Measurements from ENCODE around the gene EPC2. TPM values are rescaled to one million over a fixed set of nuclear protein-coding genes. Genes with fewer than 3 reads are reported as not detected.
"Not testable (repeated sequence)": the region's sequence is repeated elsewhere in the genome, so short reads cannot be mapped to it uniquely, and the experiment has no call there.

The EPC2 gene
- total RNA-seq, 3 donors from 2014 or later, result 23.4 to 36.3 (median 29.2) TPM

DNA sequence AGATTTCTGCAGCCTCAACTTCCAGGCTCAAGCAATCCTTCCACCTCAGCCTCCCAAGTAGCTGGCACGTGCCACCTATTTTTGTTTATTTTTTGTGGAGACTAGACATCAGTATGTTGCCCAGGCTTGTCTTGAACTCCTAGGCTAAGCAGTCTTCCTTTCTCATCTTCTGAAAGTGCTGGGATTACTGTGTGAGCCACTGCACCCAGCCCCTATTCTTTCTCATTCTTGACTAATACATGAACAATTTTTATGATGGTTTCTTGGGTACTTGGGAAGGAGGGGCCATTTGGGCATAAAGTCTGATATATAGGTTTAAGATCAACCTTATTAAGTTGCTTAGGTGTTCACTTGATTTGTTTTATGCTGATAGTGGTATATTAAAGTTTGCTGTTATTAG lies 26.2 kb downstream of the EPC2 start:
- no peaks in the 10 kb centered on the region for H3K4me1 ChIP-seq (ENCODE audit: low read depth)
- TF ChIP-seq, protein P1, sequence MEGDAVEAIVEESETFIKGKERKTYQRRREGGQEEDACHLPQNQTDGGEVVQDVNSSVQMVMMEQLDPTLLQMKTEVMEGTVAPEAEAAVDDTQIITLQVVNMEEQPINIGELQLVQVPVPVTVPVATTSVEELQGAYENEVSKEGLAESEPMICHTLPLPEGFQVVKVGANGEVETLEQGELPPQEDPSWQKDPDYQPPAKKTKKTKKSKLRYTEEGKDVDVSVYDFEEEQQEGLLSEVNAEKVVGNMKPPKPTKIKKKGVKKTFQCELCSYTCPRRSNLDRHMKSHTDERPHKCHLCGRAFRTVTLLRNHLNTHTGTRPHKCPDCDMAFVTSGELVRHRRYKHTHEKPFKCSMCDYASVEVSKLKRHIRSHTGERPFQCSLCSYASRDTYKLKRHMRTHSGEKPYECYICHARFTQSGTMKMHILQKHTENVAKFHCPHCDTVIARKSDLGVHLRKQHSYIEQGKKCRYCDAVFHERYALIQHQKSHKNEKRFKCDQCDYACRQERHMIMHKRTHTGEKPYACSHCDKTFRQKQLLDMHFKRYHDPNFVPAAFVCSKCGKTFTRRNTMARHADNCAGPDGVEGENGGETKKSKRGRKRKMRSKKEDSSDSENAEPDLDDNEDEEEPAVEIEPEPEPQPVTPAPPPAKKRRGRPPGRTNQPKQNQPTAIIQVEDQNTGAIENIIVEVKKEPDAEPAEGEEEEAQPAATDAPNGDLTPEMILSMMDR (IDR thresholded peaks at IDR 0.05), result no peak
- H3K9me3 ChIP-seq, result no peaks in the 10 kb centered on the region
- no peak for DNase-seq
- no peaks in the 10 kb centered on the region for H3K36me3 ChIP-seq (ENCODE audit: low read depth)
- no peak for ATAC-seq
- intact Hi-C loops (cut with DNase I, micrococcal nuclease), result no loop called here
- no peak overlapping the region for H3K4me3 ChIP-seq

DNA sequence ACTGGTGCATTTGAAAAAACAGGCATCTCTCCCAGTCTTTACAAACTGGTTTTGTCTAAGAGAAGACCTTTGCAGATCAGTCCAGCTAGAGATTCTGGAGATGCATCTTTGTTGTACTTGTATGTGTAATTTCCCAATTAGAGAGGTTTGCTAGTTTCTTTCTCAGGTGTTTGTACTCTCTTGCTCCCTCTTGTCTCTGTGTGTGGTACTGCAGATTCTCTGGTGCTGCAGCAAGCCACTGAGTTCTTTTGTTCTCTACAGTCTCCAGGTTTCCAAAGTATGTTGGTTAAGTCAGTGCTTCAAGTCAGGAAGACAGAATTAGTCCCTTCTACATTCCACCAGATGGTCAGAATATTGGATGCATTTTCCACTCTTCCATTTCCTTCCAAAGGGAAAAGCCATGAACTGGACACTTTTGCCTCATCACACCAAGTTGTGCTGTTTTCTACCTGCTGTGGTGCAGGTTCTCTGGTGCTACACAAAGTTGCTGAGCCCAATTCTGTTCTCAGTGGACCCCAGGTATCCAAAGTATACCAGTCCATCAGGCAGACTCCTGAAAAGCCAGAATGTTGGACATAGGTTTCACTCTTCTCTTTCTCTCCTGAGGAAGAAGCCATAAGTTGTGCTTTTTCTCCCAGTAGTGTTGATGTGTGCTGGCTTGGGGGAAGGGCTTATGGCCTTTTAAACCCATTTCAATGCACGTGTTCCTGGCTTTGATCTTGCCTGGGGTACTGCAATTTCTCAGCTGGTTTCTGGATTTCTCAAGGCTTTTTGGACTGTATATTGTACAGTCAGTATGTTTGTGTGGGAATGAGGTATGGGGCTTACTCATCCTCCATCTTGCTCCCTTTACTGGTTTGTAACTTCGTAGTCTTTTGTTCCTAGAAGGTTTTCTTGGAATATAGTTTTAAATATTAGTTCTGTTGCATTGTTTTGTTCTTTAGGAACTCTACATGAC lies 29.8 kb downstream of the EPC2 start:
- Histone ChIP-seq H3K4me3 (no peak overlapping the region), H3K9me3 (no peaks in the 10 kb centered on the region), H3K4me1 (ENCODE audit: low read depth) (no peaks in the 10 kb centered on the region), H3K36me3 (ENCODE audit: low read depth) (no peaks in the 10 kb centered on the region)
- peak in 1 of 3 donors; percentile 48 for DNase-seq
- peak; percentile 85 for ATAC-seq
- TF ChIP-seq, protein P1 (IDR thresholded peaks at IDR 0.05), result peak; percentile 35
- intact Hi-C loops (cut with DNase I, micrococcal nuclease), result no loop called here

DNA sequence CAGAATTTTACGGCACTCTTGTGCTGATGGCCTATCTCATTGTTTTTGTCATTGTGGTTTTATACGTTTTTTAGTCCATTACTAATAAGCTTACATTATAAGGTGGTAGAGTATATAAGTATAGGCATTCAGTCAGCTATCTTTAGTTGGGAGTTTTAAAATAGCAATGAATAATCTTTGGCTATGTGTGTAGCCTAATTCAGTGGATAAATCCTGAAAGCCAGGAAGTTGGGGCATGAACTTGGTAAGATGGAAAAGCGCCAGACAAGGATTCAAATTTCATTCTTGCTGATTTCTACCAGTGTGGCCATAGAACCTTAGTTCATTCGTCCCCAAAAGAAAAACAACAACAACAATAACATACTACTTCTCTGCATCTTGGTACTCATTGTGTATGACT lies 31.2 kb downstream of the EPC2 start:
- TF ChIP-seq, protein P1 (IDR thresholded peaks at IDR 0.05), result no peak
- H3K9me3 ChIP-seq, result no peaks in the 10 kb centered on the region
- H3K36me3 ChIP-seq (ENCODE audit: low read depth), result no peaks in the 10 kb centered on the region
- no peaks in the 10 kb centered on the region for H3K4me1 ChIP-seq (ENCODE audit: low read depth)
- ATAC-seq (no peak), DNase-seq (no peak)
- no peak overlapping the region for H3K4me3 ChIP-seq
- intact Hi-C loops (cut with DNase I, micrococcal nuclease), result no loop called here

DNA sequence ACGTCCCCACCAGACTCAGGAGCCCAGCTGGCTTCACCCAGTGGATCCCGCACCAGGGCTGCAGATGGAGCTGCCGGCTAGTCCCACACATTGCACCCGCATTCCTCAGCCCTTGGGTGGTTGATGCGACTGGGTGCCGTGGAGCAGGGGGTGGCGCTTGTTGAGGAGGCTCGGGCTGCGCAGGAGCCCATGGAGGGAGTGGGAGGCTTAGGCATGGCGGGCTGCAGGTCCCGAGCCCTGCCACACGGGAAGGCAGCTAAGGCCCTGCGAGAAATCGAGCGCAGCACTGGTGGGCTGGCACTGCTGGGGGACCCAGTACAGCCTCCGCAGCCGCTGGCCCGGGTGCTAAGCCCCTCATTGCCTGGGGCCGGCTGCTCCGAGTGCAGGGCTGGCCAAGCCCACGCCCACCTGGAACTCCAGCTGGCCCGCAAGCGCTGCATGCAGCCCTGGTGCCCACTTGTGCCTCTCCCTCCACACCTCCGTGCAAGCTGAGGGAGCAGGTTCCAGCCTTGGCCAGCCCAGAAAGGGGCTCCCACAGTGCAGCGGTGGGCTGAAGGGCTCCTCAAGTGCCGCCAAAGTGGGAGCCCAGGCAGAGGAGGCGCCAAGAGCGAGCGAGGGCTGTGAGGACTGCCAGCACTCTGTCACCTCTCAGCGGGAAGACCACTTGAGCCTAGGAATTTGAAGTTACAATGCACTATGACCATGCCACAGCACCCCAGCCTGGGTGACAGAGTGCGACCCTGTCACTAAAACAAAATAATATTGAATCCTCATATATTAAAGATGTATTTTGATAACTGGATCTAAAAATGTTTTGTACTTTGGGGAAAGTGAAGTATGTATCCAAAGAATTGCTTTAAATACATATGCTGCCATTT lies 34.0 kb downstream of the EPC2 start:
- H3K9me3 ChIP-seq; H3K4me1 ChIP-seq (ENCODE audit: low read depth); ATAC-seq; intact Hi-C loops (cut with DNase I, micrococcal nuclease); H3K4me3 ChIP-seq; H3K36me3 ChIP-seq (ENCODE audit: low read depth): not testable (repeated sequence)
- peak in 1 of 3 donors; percentile 51 for DNase-seq

DNA sequence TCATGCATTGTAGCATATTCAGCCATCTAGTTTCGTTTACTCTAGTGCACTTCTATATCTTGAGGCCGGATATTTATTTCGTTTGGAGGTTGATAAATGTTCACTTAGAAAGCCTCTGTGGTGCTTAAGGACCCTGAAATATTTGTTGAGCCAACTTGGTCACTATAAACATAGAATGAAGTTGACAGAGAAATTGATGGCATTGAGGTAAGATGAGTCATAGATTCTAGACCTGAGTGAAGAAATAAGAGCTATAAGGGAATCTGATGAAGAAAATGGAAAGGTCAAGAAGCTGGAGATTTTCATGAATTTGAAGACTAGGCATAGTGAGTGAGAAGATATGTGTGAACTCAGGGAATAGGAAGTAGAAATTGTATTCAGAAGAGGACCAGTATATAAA lies 35.9 kb downstream of the EPC2 start:
- intact Hi-C loops (cut with DNase I, micrococcal nuclease), result no loop called here
- no peaks in the 10 kb centered on the region for H3K4me1 ChIP-seq (ENCODE audit: low read depth)
- no peak for DNase-seq
- no peak for ATAC-seq
- no peak overlapping the region for H3K4me3 ChIP-seq
- no peaks in the 10 kb centered on the region for H3K9me3 ChIP-seq
- TF ChIP-seq, protein P1 (IDR thresholded peaks at IDR 0.05), result no peak
- no peaks in the 10 kb centered on the region for H3K36me3 ChIP-seq (ENCODE audit: low read depth)

DNA sequence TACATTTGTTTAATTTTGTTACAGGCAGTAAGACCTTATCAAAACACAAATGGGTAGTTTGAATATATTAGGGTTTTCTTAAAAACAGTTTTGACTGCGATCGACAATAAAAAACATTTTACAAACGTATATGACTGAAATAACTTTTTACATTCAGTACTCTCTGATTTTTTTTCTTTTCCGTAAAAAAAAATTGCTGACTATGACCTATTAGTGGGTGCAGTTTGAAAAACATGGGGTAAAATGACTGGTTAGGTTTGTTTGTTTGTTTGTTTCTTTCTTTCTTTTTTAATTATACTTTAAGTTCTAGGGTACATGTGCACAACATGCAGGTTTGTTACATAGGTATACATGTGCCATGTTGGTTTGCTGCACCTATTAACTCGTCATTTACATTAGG lies 36.9 kb downstream of the EPC2 start:
- DNase-seq (no peak), ATAC-seq (no peak)
- H3K4me1 ChIP-seq (ENCODE audit: low read depth), result no peaks in the 10 kb centered on the region
- intact Hi-C loops (cut with DNase I, micrococcal nuclease), result no loop called here
- H3K9me3 ChIP-seq, result no peaks in the 10 kb centered on the region
- TF ChIP-seq, protein P1 (IDR thresholded peaks at IDR 0.05), result no peak
- no peaks in the 10 kb centered on the region for H3K36me3 ChIP-seq (ENCODE audit: low read depth)
- H3K4me3 ChIP-seq, result no peak overlapping the region

DNA sequence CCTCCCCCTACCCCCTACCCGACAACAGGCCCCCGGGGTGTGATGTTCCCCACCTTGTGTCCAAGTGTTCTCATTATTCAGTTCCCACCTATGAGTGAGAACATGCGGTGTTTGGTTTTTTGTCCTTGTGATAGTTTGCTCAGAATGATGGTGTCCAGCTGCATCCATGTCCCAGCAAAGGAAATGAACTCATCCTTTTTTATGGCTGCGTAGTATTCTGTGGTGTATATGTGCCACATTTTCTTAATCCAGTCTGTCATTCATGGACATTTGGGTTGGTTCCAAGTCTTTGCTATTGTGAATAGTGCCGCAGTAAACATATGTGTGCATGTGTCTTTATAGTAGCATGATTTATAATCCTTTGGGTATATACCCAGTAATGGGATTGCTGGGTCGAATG lies 37.3 kb downstream of the EPC2 start:
- DNase-seq; H3K36me3 ChIP-seq (ENCODE audit: low read depth); intact Hi-C loops (cut with DNase I, micrococcal nuclease); H3K4me1 ChIP-seq (ENCODE audit: low read depth); ATAC-seq; H3K4me3 ChIP-seq; H3K9me3 ChIP-seq: not testable (repeated sequence)
